B cell (primary cell): ENCODE measurements around the gene TTLL5.

Experiments
- EZH2 ChIP-seq: IDR thresholded peaks from 2 replicates; pipeline ENCODE4 v1.6.1; 2012; ENCODE audit warnings: borderline replicate concordance, low read depth, mild to moderate bottlenecking, moderate library complexity, low read length; ENCODE audit not compliant: insufficient read depth, poor library complexity, severe bottlenecking
- TF ChIP-seq, protein P1 (sequence below): fragments of 200-600 bp; IDR thresholded peaks from one replicate; pipeline ENCODE4 v1.8.0; 2022; ENCODE audit warnings: antibody characterized with exemption, mild to moderate bottlenecking

DNA sequence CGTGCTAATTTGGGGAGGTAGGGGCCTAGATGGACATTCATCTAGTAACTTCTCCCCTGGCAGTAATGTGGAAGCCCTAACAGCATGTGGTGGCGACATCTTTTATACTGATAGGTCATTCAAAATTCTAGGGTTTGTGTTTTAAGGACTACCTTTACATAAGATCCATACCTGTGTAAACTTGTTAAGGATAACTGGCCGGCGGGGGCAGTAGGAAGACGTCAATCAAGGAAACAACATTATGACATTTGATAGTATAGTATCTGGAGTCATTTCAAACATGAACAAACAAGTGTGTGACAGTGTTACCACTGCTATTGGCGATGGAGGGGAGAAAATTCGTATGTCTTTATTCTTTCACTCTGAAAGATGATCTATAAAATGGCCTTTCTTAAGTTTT, 120.0 kb downstream of the TTLL5 start:
- TF ChIP-seq, protein P1, sequence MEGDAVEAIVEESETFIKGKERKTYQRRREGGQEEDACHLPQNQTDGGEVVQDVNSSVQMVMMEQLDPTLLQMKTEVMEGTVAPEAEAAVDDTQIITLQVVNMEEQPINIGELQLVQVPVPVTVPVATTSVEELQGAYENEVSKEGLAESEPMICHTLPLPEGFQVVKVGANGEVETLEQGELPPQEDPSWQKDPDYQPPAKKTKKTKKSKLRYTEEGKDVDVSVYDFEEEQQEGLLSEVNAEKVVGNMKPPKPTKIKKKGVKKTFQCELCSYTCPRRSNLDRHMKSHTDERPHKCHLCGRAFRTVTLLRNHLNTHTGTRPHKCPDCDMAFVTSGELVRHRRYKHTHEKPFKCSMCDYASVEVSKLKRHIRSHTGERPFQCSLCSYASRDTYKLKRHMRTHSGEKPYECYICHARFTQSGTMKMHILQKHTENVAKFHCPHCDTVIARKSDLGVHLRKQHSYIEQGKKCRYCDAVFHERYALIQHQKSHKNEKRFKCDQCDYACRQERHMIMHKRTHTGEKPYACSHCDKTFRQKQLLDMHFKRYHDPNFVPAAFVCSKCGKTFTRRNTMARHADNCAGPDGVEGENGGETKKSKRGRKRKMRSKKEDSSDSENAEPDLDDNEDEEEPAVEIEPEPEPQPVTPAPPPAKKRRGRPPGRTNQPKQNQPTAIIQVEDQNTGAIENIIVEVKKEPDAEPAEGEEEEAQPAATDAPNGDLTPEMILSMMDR = no peak
- no peak for TF ChIP-seq EZH2
